SU-DHL-6 (cell line): ENCODE measurements around the gene ARMC5.
"Not testable (repeated sequence)": the region's sequence is repeated elsewhere in the genome, so short reads cannot be mapped to it uniquely, and the experiment has no call there.

Experiments
- H2AFZ ChIP-seq: fragments of 200-600 bp; sonication (generic); 2 replicates; pipeline ENCODE4 v1.6.1; 2014; ENCODE audit warnings: low read depth, mild to moderate bottlenecking, moderate library complexity, mixed read lengths, antibody characterized with exemption, low read length; ENCODE audit not compliant: severe bottlenecking
- H3F3A ChIP-seq: fragments of 200-600 bp; shearing (Covaris generic); 2 replicates; pipeline ENCODE4 v1.6.0; 2016; ENCODE audit warnings: antibody characterized with exemption, mild to moderate bottlenecking; ENCODE audit not compliant: insufficient read depth
- H3K27ac ChIP-seq: fragments of 200-600 bp; sonication (generic); 2 replicates; pipeline ENCODE4 v1.5.1; 2016; ENCODE audit warnings: low read depth, mild to moderate bottlenecking, low read length, moderate library complexity, mixed read lengths
- H3K27me3 ChIP-seq: fragments of 200-600 bp; sonication (generic), shearing (Covaris generic); 2 replicates; pipeline ENCODE4 v1.6.0; 2014; ENCODE audit warnings: mild to moderate bottlenecking, low read length
- H3K36me3 ChIP-seq: fragments of 200-600 bp; sonication (generic); 2 replicates; pipeline ENCODE4 v1.6.1; 2014; ENCODE audit warnings: mild to moderate bottlenecking, low read length, mixed read lengths
- H3K4me2 ChIP-seq: fragments of 300-600, 200-600 bp; shearing (Covaris generic), sonication (generic); 2 replicates; pipeline ENCODE4 v1.6.0; 2014; ENCODE audit warnings: low read length, low read depth, mild to moderate bottlenecking; ENCODE audit not compliant: poor library complexity, severe bottlenecking
- H3K4me3 ChIP-seq: fragments of 200-600 bp; sonication (generic); 2 replicates; pipeline ENCODE4 v1.5.1; 2014; ENCODE audit warnings: antibody characterized with exemption, low read length, mild to moderate bottlenecking, mixed read lengths; ENCODE audit not compliant: insufficient read depth, poor library complexity, severe bottlenecking
- H3K79me2 ChIP-seq: fragments of 200-600 bp; sonication (generic); 2 replicates; pipeline ENCODE4 v1.6.1; 2014; ENCODE audit warnings: mild to moderate bottlenecking, low read length, moderate library complexity; ENCODE audit not compliant: insufficient read depth
- H3K9ac ChIP-seq: fragments of 200-600 bp; sonication (generic); 2 replicates; pipeline ENCODE4 v1.7.0; 2014; ENCODE audit warnings: mild to moderate bottlenecking, low read length
- H3K9me2 ChIP-seq: fragments of 200-600 bp; sonication (generic); replicated peaks from 2 replicates; pipeline ENCODE4 v1.6.1; 2014; ENCODE audit warnings: low read length; ENCODE audit not compliant: insufficient read depth
- H3K9me3 ChIP-seq: fragments of 200-600 bp; sonication (generic); 2 replicates; pipeline ENCODE4 v1.6.1; 2014; ENCODE audit warnings: low read length, mixed read lengths; ENCODE audit not compliant: insufficient read depth
- H4K20me1 ChIP-seq: fragments of 200-600 bp; sonication (generic); 2 replicates; pipeline ENCODE4 v1.6.1; 2014; ENCODE audit warnings: low read depth, mild to moderate bottlenecking, antibody characterized with exemption, low read length, moderate library complexity, mixed read lengths
- EZH2phosphoT487 ChIP-seq: fragments of 200-600 bp; sonication (generic), shearing (Covaris generic); conservative IDR thresholded peaks from 2 replicates; pipeline ENCODE4 v1.6.1; 2018; ENCODE audit warnings: mild to moderate bottlenecking, antibody characterized with exemption, low read length, moderate library complexity, mixed read lengths
- TF ChIP-seq, protein P1 (sequence below): fragments of 200-600 bp; sonication (generic); IDR thresholded peaks from one replicate; pipeline ENCODE4 v1.5.1; 2017; ENCODE audit warnings: antibody characterized with exemption, mild to moderate bottlenecking, low read length, moderate library complexity; ENCODE audit not compliant: insufficient read depth, poor library complexity, severe bottlenecking

Gene ARMC5

DNA sequence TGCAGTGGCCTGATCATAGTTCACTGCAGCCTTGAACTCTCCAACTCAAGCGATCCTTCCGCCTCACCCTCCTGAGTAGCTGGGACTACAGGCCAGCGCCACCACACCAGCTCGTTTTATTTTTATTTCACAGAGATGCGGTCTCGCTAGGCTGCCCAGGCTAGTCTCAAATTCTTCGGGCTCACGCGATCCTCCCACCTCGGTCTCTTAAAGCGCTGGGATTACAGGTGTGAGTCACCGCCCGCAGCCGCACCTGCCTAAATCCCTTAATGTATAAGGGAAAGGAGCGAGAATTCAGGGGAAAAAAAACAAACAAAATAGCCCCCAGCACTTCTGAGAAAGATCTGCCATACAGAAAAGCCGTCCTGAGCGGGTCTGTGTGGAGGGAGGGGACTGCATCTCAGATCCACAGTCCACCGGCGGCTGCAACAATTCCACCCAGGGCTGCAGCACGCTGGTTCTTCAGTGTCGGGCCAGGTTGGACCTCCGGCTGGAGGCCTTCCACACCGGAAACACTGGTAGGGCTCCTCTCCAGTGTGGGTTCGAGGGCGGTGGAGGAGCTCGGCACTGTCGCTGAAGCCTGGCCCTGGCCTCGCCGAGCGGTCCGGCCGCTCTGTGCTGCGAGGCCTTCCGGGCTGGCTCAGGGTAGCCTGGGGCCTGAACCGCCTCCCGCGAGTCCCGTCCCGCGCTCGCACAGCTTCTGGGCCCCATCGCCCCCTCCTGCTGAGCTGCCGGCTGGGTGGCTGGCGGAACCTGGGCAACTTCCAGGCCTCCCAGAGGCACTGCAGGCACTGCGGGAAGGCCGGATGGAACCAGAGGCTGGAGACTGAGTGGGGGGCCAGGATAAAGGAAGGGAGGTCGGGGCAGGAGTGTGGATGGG, 23.7 kb upstream of the ARMC5 start:
- no peak for TF ChIP-seq EZH2phosphoT487
- TF ChIP-seq, protein P1, sequence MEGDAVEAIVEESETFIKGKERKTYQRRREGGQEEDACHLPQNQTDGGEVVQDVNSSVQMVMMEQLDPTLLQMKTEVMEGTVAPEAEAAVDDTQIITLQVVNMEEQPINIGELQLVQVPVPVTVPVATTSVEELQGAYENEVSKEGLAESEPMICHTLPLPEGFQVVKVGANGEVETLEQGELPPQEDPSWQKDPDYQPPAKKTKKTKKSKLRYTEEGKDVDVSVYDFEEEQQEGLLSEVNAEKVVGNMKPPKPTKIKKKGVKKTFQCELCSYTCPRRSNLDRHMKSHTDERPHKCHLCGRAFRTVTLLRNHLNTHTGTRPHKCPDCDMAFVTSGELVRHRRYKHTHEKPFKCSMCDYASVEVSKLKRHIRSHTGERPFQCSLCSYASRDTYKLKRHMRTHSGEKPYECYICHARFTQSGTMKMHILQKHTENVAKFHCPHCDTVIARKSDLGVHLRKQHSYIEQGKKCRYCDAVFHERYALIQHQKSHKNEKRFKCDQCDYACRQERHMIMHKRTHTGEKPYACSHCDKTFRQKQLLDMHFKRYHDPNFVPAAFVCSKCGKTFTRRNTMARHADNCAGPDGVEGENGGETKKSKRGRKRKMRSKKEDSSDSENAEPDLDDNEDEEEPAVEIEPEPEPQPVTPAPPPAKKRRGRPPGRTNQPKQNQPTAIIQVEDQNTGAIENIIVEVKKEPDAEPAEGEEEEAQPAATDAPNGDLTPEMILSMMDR: no peak
- Histone ChIP-seq H3K27me3 (no peaks in the 10 kb centered on the region), H2AFZ (no peak overlapping the region), H4K20me1 (no peaks in the 10 kb centered on the region), H3K4me2 (no peak overlapping the region), H3K9ac (no peak overlapping the region), H3K9me2 (no peaks in the 10 kb centered on the region), H3K79me2 (no peaks in the 10 kb centered on the region), H3K27ac (no peak overlapping the region), H3F3A (peaks cover 3% of the 10 kb centered on the region; the same call in 1 of the 2 replicates), H3K9me3 (no peaks in the 10 kb centered on the region), H3K4me3 (no peak overlapping the region), H3K36me3 (no peaks in the 10 kb centered on the region)

DNA sequence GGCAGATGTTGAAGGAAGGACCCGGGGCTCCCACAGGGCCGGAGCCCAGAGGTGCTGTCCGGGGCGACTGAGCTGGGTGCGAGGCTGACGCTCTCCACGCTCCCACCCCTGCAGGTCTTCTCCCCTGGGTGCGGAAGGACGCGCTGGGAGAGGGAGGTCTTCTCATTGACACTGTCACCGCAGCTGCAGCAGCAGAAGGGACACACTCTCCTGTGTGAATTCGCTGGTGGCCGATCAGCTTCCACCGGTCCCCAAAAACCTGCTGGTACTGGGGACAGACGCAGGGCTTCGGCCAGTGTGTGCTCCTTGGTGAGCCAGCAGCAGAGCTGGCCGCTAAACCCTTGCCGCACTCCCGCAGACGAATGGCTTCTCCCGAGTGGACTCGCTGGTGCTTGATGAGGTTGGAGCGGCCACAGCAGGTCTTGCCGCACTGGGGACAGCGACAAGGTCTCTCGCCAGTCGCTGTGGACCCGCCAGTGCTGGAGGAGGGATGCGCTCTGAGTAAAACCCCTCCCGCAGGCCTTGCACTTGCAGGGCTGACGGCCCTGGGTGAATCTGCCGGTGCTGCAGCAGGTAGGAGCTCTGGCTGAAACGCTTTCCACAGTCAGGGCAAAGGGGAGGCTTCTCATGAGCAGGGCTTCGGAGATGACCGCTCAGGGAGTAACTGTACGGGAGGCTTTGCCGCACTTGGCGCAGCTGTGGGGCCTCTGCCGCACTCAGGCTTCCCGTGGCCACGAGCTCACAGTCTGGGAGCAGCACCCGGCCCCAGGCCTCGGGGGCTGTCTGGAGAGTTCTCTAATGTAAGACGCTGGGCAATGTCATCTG, 22.9 kb upstream of the ARMC5 start:
- no peaks in the 10 kb centered on the region for H3K79me2 ChIP-seq

DNA sequence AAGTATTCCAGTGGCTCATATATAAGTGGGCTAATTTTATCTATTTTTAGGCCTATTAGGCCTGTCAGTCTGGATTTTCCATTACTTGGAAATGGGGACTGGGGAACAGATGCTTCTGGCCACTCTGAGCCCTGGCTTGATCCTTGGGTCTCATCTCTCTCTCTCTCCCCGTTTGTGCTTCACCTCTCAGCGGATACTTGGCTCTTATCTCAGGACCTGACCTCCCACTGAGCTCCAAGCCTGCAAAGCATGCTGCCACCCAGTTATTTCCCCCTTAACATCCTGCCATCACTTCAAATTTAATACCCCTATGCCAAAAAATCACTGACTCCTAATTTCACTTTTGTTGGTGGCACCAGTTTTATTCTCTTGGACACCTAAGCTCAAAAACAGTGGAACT, 20.9 kb upstream of the ARMC5 start:
- Histone ChIP-seq H3K9me2 (no peaks in the 10 kb centered on the region), H3K9me3 (no peaks in the 10 kb centered on the region), H3K27ac (no peak overlapping the region), H3K36me3 (no peaks in the 10 kb centered on the region), H3K4me3 (no peak overlapping the region), H2AFZ (no peak overlapping the region), H3K27me3 (no peaks in the 10 kb centered on the region), H4K20me1 (no peaks in the 10 kb centered on the region), H3K4me2 (no peak overlapping the region), H3K9ac (no peak overlapping the region), H3K79me2 (no peaks in the 10 kb centered on the region), H3F3A (peaks cover 3% of the 10 kb centered on the region; the same call in 1 of the 2 replicates)
- TF ChIP-seq EZH2phosphoT487: no peak
- TF ChIP-seq, protein P1: no peak

More for the DNA sequence above, 22.9 kb upstream of the ARMC5 start:
- H3K27ac ChIP-seq: no peak overlapping the region
- H3K9me2 ChIP-seq: no peaks in the 10 kb centered on the region
- no peaks in the 10 kb centered on the region for H3K36me3 ChIP-seq
- no peaks in the 10 kb centered on the region for H3K9me3 ChIP-seq
- H4K20me1 ChIP-seq: no peaks in the 10 kb centered on the region
- no peak overlapping the region for H3K4me3 ChIP-seq
- H2AFZ ChIP-seq: no peak overlapping the region
- no peaks in the 10 kb centered on the region for H3K27me3 ChIP-seq
- no peak overlapping the region for H3K9ac ChIP-seq
- H3K4me2 ChIP-seq: no peak overlapping the region
- TF ChIP-seq, protein P1: no peak
- TF ChIP-seq EZH2phosphoT487: no peak
- H3F3A ChIP-seq: peaks cover 3% of the 10 kb centered on the region; the same call in 1 of the 2 replicates

DNA sequence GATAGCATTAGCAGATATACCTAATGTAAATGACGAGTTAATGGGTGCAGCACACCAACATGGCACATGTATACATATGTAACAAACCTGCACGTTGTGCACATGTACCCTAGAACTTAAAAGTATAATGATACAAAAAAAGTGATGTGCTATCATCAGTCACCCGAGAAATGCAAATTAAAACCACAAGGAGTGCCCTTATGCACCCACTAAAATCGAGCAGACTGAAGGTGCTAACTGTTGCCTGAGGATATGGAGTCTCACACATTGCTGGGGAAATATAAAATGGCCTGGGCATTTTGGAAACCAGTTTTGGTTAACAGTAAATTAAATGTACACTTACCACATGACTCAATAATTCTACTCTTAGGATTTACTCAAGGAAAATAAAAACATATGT, 20.3 kb upstream of the ARMC5 start:
- not testable (repeated sequence) for H2AFZ ChIP-seq, H3K36me3 ChIP-seq, H3K79me2 ChIP-seq, H3K9me2 ChIP-seq, H4K20me1 ChIP-seq, H3K4me3 ChIP-seq, H3K27me3 ChIP-seq, H3K9me3 ChIP-seq, H3K27ac ChIP-seq, H3F3A ChIP-seq, H3K9ac ChIP-seq
- peak overlapping the region; percentile 5 for H3K4me2 ChIP-seq
